T-cell (primary cell): ENCODE data around the gene VTI1A. TPM values are rescaled to one million over a fixed set of nuclear protein-coding genes. Genes with fewer than 3 reads are reported as not detected.
"Not testable (repeated sequence)": the region's sequence is repeated elsewhere in the genome, so short reads cannot be mapped to it uniquely, and the experiment has no call there.

Source experiments
- ATAC-seq, 4 experiments: fragments of 200-7000 bp in 3 of 4; fragments of 150-1000 bp in 1 of 4; cut with Tn5 transposase; replicated peaks in 1 of 4; 1 replicate in 3 of 4; 2 replicates in 1 of 4; pipeline ENCODE4 v1.10.0; 2021; ENCODE audit warnings: moderate library complexity in 3 of 4, mild to moderate bottlenecking in 2 of 4, moderate number of reproducible peaks in 1 of 4
- CTCF ChIA-PET, 2 donors: fragments of 300-600 bp; sonication (Branson Sonifier 250); formaldehyde crosslinking; loops; one replicate each; lab custom pipeline; 2022; ENCODE audit warnings: antibody characterized with exemption in 2 of 2; lab: Charles Lee
- POLR2A ChIA-PET, 2 donors: fragments of 300-600 bp; sonication (Branson Sonifier 250); formaldehyde crosslinking; loops; one replicate each; lab custom pipeline; 2022; ENCODE audit warnings: antibody characterized with exemption in 2 of 2; lab: Charles Lee
- DNase-seq, 35 experiments: peaks; one replicate each; pipeline versions ENCODE4 v3.0.0 to v3.0.0-alpha.2; 2013 to 2023
- H3K27ac ChIP-seq: one replicate; pipeline ENCODE4 v1.5.1; 2013; ENCODE audit warnings: low read length
- H3K27me3 ChIP-seq, 2 experiments: replicated peaks in 1 of 2; 1 replicate in 1 of 2; 2 replicates in 1 of 2; pipeline versions ENCODE4 v1.6.1 to v1.7.0; 2013; ENCODE audit warnings: low read length in 1 of 2, mixed read lengths in 1 of 2; ENCODE audit not compliant: control insufficient read depth in 2 of 2, insufficient read depth in 2 of 2; ENCODE audit errors: extremely low read depth in 1 of 2
- H3K36me3 ChIP-seq, 2 donors: 1 replicate in 1 of 2; 2 replicates in 1 of 2; pipeline versions ENCODE4 v1.6.1 to v1.7.0; 2013; ENCODE audit warnings: low read length in 1 of 2; ENCODE audit not compliant: control insufficient read depth in 2 of 2, insufficient read depth in 1 of 2; ENCODE audit errors: extremely low read depth in 1 of 2
- H3K4me1 ChIP-seq, 2 experiments: 1 replicate in 1 of 2; 2 replicates in 1 of 2; pipeline versions ENCODE4 v1.6.1 to v1.7.0; 2013; ENCODE audit warnings: low read length in 2 of 2, mixed read lengths in 1 of 2; ENCODE audit not compliant: insufficient read depth in 2 of 2, control insufficient read depth in 1 of 2; ENCODE audit errors: extremely low read depth in 1 of 2
- H3K4me3 ChIP-seq, 2 donors: 1 replicate in 1 of 2; 2 replicates in 1 of 2; pipeline versions ENCODE4 v1.5.1 to v1.7.0; 2013; ENCODE audit warnings: mild to moderate bottlenecking in 2 of 2, low read length in 1 of 2, moderate library complexity in 1 of 2; ENCODE audit not compliant: control insufficient read depth in 1 of 2; ENCODE audit errors: extremely low read depth in 1 of 2
- H3K9me3 ChIP-seq: 2 replicates; pipeline ENCODE4 v1.7.0; 2013
- H3K27ac Mint-ChIP-seq, 2 donors: one replicate each; pipeline ENCODE4 v1.8.0; 2020 to 2021; ENCODE audit warnings: mild to moderate bottlenecking in 2 of 2, mixed read lengths in 2 of 2
- H3K27me3 Mint-ChIP-seq, 2 donors: one replicate each; pipeline ENCODE4 v1.8.0; 2021 to 2022; ENCODE audit warnings: mixed read lengths in 2 of 2
- H3K36me3 Mint-ChIP-seq: one replicate; pipeline ENCODE4 v1.8.0; 2021; ENCODE audit warnings: mixed read lengths
- H3K4me1 Mint-ChIP-seq, 3 donors: one replicate each; pipeline ENCODE4 v1.8.0; 2020 to 2022; ENCODE audit warnings: mixed read lengths in 3 of 3, mild to moderate bottlenecking in 1 of 3
- H3K4me3 Mint-ChIP-seq, 3 donors: one replicate each; pipeline ENCODE4 v1.8.0; 2020 to 2022; ENCODE audit warnings: mild to moderate bottlenecking in 3 of 3, mixed read lengths in 3 of 3, moderate library complexity in 3 of 3
- H3K9me3 Mint-ChIP-seq, 3 donors: one replicate each; pipeline ENCODE4 v1.8.0; 2020 to 2022; ENCODE audit warnings: mixed read lengths in 3 of 3
- WGBS: methylation state at CpG from one replicate; pipeline ENCODE4 v1.1.5; 2013; ENCODE audit warnings: missing lambda C conversion rate; ENCODE audit not compliant: insufficient coverage; 5-methylcytosine and 5-hydroxymethylcytosine counted together
- total RNA-seq, 35 experiments: library from RNA in 6 of 35; stranded (reverse) in 6 of 35; fragments of 120-200 nt in 1 of 35; gene quantifications; one replicate each; pipeline versions ENCODE4 v1.2.1 to v1.2.4 and lab custom pipeline; 2013 to 2026

VTI1A gene
- total RNA-seq, 5 donors from 2014 or later (not counting 1 experiment from before 2014, with no cell fraction given): 41.3 to 53.6 (median 43.5) TPM

GRCh38 chr10:112456533-112456932 is 9.5 kb downstream of the VTI1A start:
- WGBS: 100% methylated on average over 1 of the region's 2 CpGs
- no peak overlapping the region for H3K27ac Mint-ChIP-seq
- DNase-seq (no peak), ATAC-seq (no peak)
- H3K9me3 Mint-ChIP-seq: no peaks in the 10 kb centered on the region
- no peaks in the 10 kb centered on the region for H3K27me3 ChIP-seq
- H3K36me3 Mint-ChIP-seq: peaks cover 6% of the 10 kb centered on the region
- H3K4me3 ChIP-seq: no peak overlapping the region
- no peak overlapping the region for H3K4me3 Mint-ChIP-seq
- H3K4me1 Mint-ChIP-seq: peaks cover 27 to 32% (median 32%) of the 10 kb centered on the region in 3 donors
- H3K36me3 ChIP-seq: peaks cover 3 to 9% of the 10 kb centered on the region in 2 donors
- no peak overlapping the region for H3K27ac ChIP-seq
- no peaks in the 10 kb centered on the region for H3K4me1 ChIP-seq
- no peaks in the 10 kb centered on the region for H3K9me3 ChIP-seq
- POLR2A ChIA-PET: interaction anchor here in 1 of 2 donors (0.5 kb wide), 1 partner anchor 1896 kb away, joined by 7 read pairs; no protein-coding TSS in a partner anchor
- H3K27me3 Mint-ChIP-seq: no peaks in the 10 kb centered on the region
- CTCF ChIA-PET: interaction anchor here (0.6 to 1.5 kb wide), 4 partner anchors 22 to 1599 kb away, joined by 3 to 4 read pairs (median 4); no protein-coding TSS in a partner anchor

GRCh38 chr10:112460366-112460765 is 13.4 kb downstream of the VTI1A start:
- no peaks in the 10 kb centered on the region for H3K27me3 Mint-ChIP-seq
- no peaks in the 10 kb centered on the region for H3K9me3 ChIP-seq
- H3K27ac Mint-ChIP-seq: no peak overlapping the region
- no CpG with 5 or more reads among the region's 2 CpGs for WGBS
- ChIA-PET POLR2A (interaction anchor here in 1 of 2 donors (0.5 kb wide), 1 partner anchor 73 kb away, joined by 3 read pairs; no protein-coding TSS in a partner anchor), CTCF (interaction anchor here (0.5 to 0.7 kb wide), 2 partner anchors 12 to 146 kb away, joined by 3 to 5 read pairs; no protein-coding TSS in a partner anchor)
- H3K4me3 Mint-ChIP-seq: no peak overlapping the region
- H3K36me3 Mint-ChIP-seq: peaks cover 23% of the 10 kb centered on the region
- H3K36me3 ChIP-seq: peaks cover 5 to 26% of the 10 kb centered on the region in 2 donors
- no peaks in the 10 kb centered on the region for H3K9me3 Mint-ChIP-seq
- DNase-seq (no peak), ATAC-seq (no peak)
- H3K4me3 ChIP-seq: no peak overlapping the region
- H3K4me1 ChIP-seq: no peaks in the 10 kb centered on the region
- peaks cover 17 to 20% (median 17%) of the 10 kb centered on the region in 3 donors for H3K4me1 Mint-ChIP-seq
- no peaks in the 10 kb centered on the region for H3K27me3 ChIP-seq
- no peak overlapping the region for H3K27ac ChIP-seq

DNA sequence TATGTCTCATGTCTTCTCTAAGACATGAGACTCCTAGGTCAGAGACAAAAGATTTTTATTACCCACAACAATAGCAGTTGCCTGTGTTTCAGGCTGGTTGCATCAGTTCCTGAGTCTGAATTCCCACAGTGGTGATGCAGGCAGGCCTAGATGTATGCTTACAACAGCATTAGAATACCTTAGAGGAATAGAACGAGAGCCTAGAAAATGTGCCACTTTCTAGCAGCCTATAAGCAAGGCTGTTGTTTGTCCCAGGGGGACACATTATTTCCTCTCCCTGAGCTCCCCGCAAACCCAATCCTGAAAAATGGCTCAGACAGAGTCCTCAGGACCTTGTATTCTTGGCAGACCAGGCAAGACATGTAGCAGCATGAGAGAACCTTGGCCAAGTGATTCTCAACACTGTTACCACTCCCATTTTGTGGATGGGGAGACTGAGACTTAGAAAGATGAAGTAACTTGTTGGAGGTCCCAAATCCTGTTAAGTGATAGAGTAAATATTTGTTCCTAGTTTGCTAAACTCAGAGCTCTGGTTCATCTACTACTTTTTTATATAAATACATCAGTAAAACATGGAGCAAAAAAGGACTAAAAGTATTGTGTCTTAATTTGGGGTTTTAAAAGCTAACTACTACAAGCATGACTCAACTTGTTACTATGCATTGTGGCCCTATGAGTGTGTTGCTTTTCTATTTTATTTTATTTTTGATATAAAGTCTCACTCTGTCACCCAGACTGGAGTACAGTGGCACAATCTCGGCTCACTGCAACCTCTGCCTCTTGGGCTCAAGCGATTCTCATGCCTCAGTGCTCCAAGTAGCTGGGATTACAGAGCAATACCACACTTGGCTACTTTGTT is 14.2 kb downstream of the VTI1A start:
- no peaks in the 10 kb centered on the region for H3K9me3 ChIP-seq
- peaks cover 5 to 34% of the 10 kb centered on the region in 2 donors for H3K36me3 ChIP-seq
- H3K27ac Mint-ChIP-seq: no peak overlapping the region
- no peak overlapping the region for H3K4me3 Mint-ChIP-seq
- ATAC-seq (no peak), DNase-seq (no peak)
- no peak overlapping the region for H3K27ac ChIP-seq
- H3K27me3 ChIP-seq: no peaks in the 10 kb centered on the region
- H3K4me1 ChIP-seq: no peaks in the 10 kb centered on the region
- ChIA-PET POLR2A (no interaction called here), CTCF (interaction anchor here in 1 of 2 donors (1.0 kb wide), 1 partner anchor 11 kb away, joined by 4 read pairs; no protein-coding TSS in a partner anchor)
- no peak overlapping the region for H3K4me3 ChIP-seq
- H3K27me3 Mint-ChIP-seq: no peaks in the 10 kb centered on the region
- peaks cover 13 to 17% (median 14%) of the 10 kb centered on the region in 3 donors for H3K4me1 Mint-ChIP-seq
- no peaks in the 10 kb centered on the region for H3K9me3 Mint-ChIP-seq
- peaks cover 27% of the 10 kb centered on the region for H3K36me3 Mint-ChIP-seq
- WGBS: 93% methylated on average over 3 of the region's 4 CpGs

DNA sequence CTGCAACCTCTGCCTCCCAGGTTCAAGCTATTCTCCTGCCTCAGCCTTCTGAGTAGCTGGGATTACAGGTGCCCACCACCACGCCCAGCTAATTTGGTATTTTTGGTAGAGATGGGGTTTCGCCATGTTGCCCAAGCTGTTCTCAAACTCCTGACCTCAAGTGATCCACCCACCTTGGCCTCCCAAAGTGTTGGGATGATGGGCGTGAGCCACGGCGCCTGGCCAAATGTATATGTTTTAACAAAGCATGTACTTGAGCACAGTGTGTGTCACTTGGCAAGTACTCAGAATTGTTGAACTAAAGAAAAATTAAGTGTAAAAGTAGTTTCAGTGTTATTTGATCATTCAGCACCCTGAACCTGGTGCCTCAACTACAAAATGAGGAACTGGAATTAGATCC is 17.1 kb downstream of the VTI1A start:
- H3K9me3 ChIP-seq, H3K27ac Mint-ChIP-seq, ATAC-seq, H3K4me1 Mint-ChIP-seq, DNase-seq, H3K9me3 Mint-ChIP-seq, H3K27ac ChIP-seq, H3K4me3 Mint-ChIP-seq, H3K27me3 Mint-ChIP-seq, H3K4me1 ChIP-seq, H3K4me3 ChIP-seq, H3K27me3 ChIP-seq, POLR2A ChIA-PET: not testable (repeated sequence)
- CTCF ChIA-PET: interaction anchor here (0.6 to 1.9 kb wide), 2 partner anchors 8 to 321 kb away, joined by 4 to 11 read pairs; no protein-coding TSS in a partner anchor
- WGBS: 100% methylated on average over 3 of the region's 5 CpGs
- peaks cover 36% of the 10 kb centered on the region for H3K36me3 Mint-ChIP-seq
- peaks cover 5 to 43% of the 10 kb centered on the region in 2 donors for H3K36me3 ChIP-seq

GRCh38 chr10:112465299-112465883 is 18.4 kb downstream of the VTI1A start:
- peaks cover 36% of the 10 kb centered on the region for H3K36me3 Mint-ChIP-seq
- WGBS: no CpG with 5 or more reads among the region's 3 CpGs
- Histone ChIP-seq H3K36me3 (peaks cover 5 to 46% of the 10 kb centered on the region in 2 donors), H3K27ac (no peak overlapping the region), H3K9me3 (no peaks in the 10 kb centered on the region), H3K4me1 (no peaks in the 10 kb centered on the region), H3K27me3 (no peaks in the 10 kb centered on the region), H3K4me3 (no peak overlapping the region)
- no peaks in the 10 kb centered on the region for H3K27me3 Mint-ChIP-seq
- H3K27ac Mint-ChIP-seq: no peak overlapping the region
- CTCF ChIA-PET: interaction anchor here in 1 of 2 donors (1.9 kb wide), 1 partner anchor 7 kb away, joined by 11 read pairs; no protein-coding TSS in a partner anchor
- POLR2A ChIA-PET: no interaction called here
- no peak for DNase-seq
- no peak for ATAC-seq
- no peaks in the 10 kb centered on the region for H3K9me3 Mint-ChIP-seq
- H3K4me3 Mint-ChIP-seq: no peak overlapping the region
- H3K4me1 Mint-ChIP-seq: peaks cover 0 to 2% (median 0%) of the 10 kb centered on the region in 3 donors

GRCh38 chr10:112466802-112467201 is 19.8 kb downstream of the VTI1A start:
- Mint-ChIP-seq H3K9me3 (no peaks in the 10 kb centered on the region), H3K4me1 (peaks cover under 1 to 3% (median 3%) of the 10 kb centered on the region in 3 donors), H3K4me3 (no peak overlapping the region), H3K27ac (no peak overlapping the region), H3K36me3 (peaks cover 31% of the 10 kb centered on the region), H3K27me3 (no peaks in the 10 kb centered on the region)
- DNase-seq: no peak
- Histone ChIP-seq H3K4me1 (no peaks in the 10 kb centered on the region), H3K36me3 (peaks cover 0 to 41% of the 10 kb centered on the region in 2 donors), H3K27me3 (no peaks in the 10 kb centered on the region), H3K27ac (no peak overlapping the region), H3K9me3 (no peaks in the 10 kb centered on the region), H3K4me3 (no peak overlapping the region)
- ChIA-PET CTCF (interaction anchor here in 1 of 2 donors (1.0 to 1.5 kb wide), 2 partner anchors 14 to 918 kb away, joined by 3 to 4 read pairs; no protein-coding TSS in a partner anchor), POLR2A (interaction anchor here in 1 of 2 donors (0.9 kb wide), 1 partner anchor 9 kb away, joined by 4 read pairs; no protein-coding TSS in a partner anchor)
- WGBS: 100% methylated on average over 1 of the region's 3 CpGs
- ATAC-seq: no peak
